ENCODE results near the gene MC3R.
"Not testable (repeated sequence)": the region's sequence is repeated elsewhere in the genome, so short reads cannot be mapped to it uniquely, and the experiment has no call there.

Gene MC3R

DNA sequence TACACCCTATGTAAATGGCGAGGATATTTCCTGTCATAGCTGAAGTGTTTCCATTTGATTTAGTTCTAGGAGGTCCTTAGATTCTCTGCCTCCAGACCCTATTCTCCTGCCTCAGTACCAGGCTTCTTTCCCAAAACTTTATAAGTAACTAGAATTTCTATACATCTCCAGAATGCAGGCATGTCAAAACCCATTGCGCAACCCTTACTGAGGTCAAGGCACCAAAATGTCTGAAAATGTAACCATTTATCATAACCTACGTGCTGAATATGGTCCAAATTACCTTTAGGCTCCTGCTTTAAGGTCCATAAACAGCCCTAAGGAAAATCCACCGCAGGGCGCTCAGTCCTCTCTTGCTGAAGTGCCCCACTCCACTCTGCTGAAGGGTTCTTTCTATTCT lies 37.5 kb upstream of the MC3R start:
- TF ChIP-seq, protein P1, sequence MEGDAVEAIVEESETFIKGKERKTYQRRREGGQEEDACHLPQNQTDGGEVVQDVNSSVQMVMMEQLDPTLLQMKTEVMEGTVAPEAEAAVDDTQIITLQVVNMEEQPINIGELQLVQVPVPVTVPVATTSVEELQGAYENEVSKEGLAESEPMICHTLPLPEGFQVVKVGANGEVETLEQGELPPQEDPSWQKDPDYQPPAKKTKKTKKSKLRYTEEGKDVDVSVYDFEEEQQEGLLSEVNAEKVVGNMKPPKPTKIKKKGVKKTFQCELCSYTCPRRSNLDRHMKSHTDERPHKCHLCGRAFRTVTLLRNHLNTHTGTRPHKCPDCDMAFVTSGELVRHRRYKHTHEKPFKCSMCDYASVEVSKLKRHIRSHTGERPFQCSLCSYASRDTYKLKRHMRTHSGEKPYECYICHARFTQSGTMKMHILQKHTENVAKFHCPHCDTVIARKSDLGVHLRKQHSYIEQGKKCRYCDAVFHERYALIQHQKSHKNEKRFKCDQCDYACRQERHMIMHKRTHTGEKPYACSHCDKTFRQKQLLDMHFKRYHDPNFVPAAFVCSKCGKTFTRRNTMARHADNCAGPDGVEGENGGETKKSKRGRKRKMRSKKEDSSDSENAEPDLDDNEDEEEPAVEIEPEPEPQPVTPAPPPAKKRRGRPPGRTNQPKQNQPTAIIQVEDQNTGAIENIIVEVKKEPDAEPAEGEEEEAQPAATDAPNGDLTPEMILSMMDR (IDR thresholded peaks at IDR 0.05; ENCODE audit: low read depth, low read length) = no peak
- no peak for DNase-seq (ENCODE audit: extremely low read depth, low read depth)

DNA sequence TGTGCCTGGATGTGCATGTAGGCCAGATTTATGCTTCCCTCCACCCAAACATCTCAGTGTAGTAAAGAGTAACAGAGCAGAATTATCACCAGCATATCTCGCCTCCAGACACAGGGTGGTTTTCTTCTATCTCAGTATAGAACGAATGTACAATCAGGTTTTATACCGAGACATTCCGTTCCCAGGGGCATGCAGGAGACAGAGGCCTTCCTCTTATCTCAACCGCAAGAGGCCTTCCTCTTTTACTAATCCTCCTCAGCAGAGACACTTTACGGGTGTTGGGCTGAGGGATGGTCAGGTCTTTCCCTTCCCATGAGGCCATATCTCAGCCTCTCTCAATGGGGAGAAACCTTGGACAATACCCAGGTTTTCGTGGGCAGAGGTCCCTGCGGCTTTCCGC lies 36.4 kb upstream of the MC3R start:
- DNase-seq (ENCODE audit: extremely low read depth, low read depth) = no peak
- TF ChIP-seq, protein P1 (IDR thresholded peaks at IDR 0.05; ENCODE audit: low read depth, low read length) = no peak

DNA sequence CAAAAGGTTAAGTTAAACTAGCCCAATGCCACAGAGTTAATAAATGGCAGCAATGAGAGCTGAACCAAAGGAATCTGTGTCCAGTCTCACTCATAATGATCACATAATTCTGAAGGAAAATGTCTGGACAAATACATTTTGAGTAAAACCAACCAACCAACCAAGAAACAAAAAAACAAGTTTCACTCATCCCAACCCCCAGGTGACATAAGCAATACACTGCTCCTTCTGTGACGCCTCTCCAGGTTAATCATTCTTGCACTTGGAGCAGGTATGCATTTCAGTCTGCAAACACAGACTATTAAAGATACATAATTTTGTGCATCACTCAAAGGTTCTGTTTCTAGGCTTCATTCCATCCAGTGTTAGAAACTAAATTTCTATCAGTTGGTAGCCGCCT lies 35.2 kb upstream of the MC3R start:
- DNase-seq (ENCODE audit: extremely low read depth, low read depth) = no peak
- TF ChIP-seq, protein P1 (IDR thresholded peaks at IDR 0.05; ENCODE audit: low read depth, low read length) = no peak

DNA sequence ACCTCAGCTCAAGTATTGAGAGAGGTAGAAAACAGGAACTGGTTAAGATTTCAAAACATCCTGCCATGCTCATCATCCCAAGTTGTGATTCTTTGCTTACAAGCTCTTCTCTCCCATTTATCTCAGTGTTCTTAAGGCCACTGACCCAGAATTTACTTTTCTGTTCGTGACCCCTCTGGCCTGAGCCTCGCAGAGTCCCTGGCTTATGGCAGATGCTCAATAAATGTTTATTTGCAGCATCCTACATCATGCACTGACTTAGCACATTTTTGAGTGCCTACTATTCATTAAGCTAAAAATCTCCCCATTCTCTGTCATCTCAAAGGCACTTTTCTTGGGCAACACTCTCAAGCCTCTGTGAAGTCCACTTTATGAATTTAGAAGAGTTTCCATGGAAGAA lies 33.4 kb upstream of the MC3R start:
- DNase-seq (ENCODE audit: extremely low read depth, low read depth) = no peak
- TF ChIP-seq, protein P1 (IDR thresholded peaks at IDR 0.05; ENCODE audit: low read depth, low read length) = no peak

DNA sequence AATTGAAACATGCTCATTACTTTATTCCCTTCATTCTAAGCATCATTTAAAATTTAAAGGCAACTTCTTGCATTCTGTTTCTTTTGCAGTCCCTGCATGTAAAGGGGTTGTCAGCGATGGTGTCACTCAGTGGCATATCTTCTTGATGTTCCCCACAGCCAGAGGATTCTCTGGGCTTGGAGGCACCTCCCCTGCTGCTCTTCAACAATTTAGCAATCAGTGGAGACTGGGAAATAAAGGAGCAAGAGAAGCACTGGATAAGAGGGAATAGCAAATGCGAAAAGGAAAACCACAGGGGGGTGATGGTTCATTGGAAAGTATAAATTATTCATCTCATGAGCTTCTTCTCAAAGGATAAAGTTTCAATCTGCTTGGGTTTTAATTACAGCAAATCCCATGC lies 30.7 kb upstream of the MC3R start:
- DNase-seq (ENCODE audit: extremely low read depth, low read depth) = no peak
- TF ChIP-seq, protein P1 (IDR thresholded peaks at IDR 0.05; ENCODE audit: low read depth, low read length) = no peak

DNA sequence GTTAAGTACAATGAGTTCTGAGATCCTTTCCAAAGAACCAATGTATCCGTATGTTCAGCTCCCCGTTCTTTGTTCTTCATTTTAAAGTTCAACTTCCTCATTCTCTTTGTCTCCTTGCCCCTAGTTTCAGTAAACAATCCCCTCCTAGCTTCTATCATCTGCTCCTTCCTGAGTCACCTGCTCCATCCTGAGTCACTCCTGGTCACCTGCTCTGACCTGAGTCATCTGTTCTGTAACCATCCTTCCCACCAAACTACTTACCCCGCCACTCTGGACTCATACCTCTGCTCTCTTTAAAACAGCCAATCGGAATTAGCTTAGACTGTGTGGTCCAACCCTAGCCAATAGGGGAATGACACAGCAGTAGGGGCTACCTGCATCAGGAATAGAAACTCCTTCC lies 27.3 kb upstream of the MC3R start:
- DNase-seq (ENCODE audit: extremely low read depth, low read depth) = not testable (repeated sequence)

DNA sequence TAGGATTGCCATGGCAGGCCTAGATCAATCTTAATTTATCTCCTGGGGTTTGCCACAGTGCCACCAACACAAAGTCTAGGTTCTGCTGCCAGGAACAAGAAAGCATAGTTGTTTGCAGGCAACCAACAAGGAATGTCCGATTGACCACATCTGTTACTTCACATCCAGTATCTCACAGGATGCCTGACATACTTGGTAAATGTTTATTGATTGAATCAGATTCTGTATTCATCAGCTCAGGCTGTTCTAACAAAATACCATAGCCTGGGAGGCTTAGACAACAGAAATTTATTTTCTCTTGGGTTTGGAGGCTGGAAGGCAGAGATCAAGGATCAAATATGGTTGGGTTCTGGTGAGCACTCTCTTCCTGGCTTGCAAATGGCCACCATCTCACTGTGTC lies 26.3 kb upstream of the MC3R start:
- TF ChIP-seq, protein P1 (IDR thresholded peaks at IDR 0.05; ENCODE audit: low read depth, low read length) = no peak
- no peak for DNase-seq (ENCODE audit: extremely low read depth, low read depth)

DNA sequence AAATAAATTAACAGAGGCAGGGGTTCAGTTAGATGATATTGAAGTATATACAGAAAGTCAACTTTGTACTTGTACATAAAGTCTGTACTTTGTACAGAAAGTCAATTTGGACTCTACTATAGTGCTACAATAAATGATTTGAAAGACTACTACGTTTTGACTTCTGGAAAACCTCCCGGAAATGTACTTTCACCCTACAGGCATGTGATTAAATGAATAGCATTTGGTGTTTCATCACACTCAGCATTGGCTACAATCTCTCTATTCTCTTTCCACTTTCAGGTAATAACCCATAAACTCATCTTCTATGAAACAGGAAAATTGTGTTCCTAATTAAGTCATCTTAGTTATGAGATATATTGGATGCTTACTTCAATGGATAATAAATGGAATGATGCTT lies 25.6 kb upstream of the MC3R start:
- no peak for DNase-seq (ENCODE audit: extremely low read depth, low read depth)
- TF ChIP-seq, protein P1 (IDR thresholded peaks at IDR 0.05; ENCODE audit: low read depth, low read length) = no peak
